GM23338 (cell line): ENCODE data around the gene FAM219A. TPM values are rescaled to one million over a fixed set of nuclear protein-coding genes. Genes with fewer than 3 reads are reported as not detected.

ENCODE experiments used
- ATAC-seq: fragments of 200-7000 bp; cut with Tn5 transposase; 3 replicates; pipeline ENCODE4 v1.9.1; 2020
- DNase-seq: peaks from one replicate; pipeline ENCODE4 v3.0.0-alpha.2; 2015; ENCODE audit warnings: low spot score
- H2AFZ ChIP-seq: fragments of 200-600 bp; sonication (generic); 2 replicates; pipeline ENCODE4 v1.8.0; 2016; ENCODE audit warnings: antibody characterized with exemption, mild to moderate bottlenecking, moderate library complexity
- H3F3A ChIP-seq: fragments of 200-600 bp; sonication (generic); replicated peaks from 2 replicates; pipeline ENCODE4 v1.8.0; 2017; ENCODE audit warnings: antibody characterized with exemption, mixed run types, low read depth
- H3K27ac ChIP-seq: fragments of 200-600 bp; sonication (generic); 2 replicates; pipeline ENCODE4 v1.6.1; 2016; ENCODE audit warnings: low read depth
- H3K27me3 ChIP-seq: fragments of 200-600 bp; sonication (generic); 2 replicates; pipeline ENCODE4 v1.8.0; 2016; ENCODE audit warnings: mild to moderate bottlenecking, mixed run types, moderate library complexity; ENCODE audit not compliant: insufficient read depth
- H3K36me3 ChIP-seq: fragments of 200-600 bp; sonication (generic); 2 replicates; pipeline ENCODE4 v1.8.0; 2016; ENCODE audit warnings: mild to moderate bottlenecking; ENCODE audit not compliant: insufficient read depth
- H3K4me1 ChIP-seq: fragments of 200-600 bp; sonication (generic); 2 replicates; pipeline ENCODE4 v1.8.0; 2016; ENCODE audit warnings: mild to moderate bottlenecking, moderate library complexity; ENCODE audit not compliant: insufficient read depth
- H3K4me2 ChIP-seq: fragments of 200-600 bp; sonication (generic); 2 replicates; pipeline ENCODE4 v1.7.1; 2017; ENCODE audit warnings: mixed run types
- H3K4me3 ChIP-seq: fragments of 200-600 bp; sonication (generic); 2 replicates; pipeline ENCODE4 v1.6.1; 2016; ENCODE audit warnings: mixed run types
- H3K79me2 ChIP-seq: fragments of 200-600 bp; sonication (generic); replicated peaks from 2 replicates; pipeline ENCODE4 v1.8.0; 2017; ENCODE audit warnings: mild to moderate bottlenecking; ENCODE audit not compliant: insufficient read depth
- H3K9me2 ChIP-seq: fragments of 200-600 bp; sonication (generic); 2 replicates; pipeline ENCODE4 v1.8.0; 2017; ENCODE audit not compliant: insufficient read depth
- H4K20me1 ChIP-seq: fragments of 200-600 bp; sonication (generic); replicated peaks from 2 replicates; pipeline ENCODE4 v1.8.0; 2017; ENCODE audit warnings: mild to moderate bottlenecking; ENCODE audit not compliant: insufficient read depth
- H3K27ac Mint-ChIP-seq: 2 replicates; pipeline ENCODE4 v1.8.0; 2020; ENCODE audit warnings: inconsistent platforms, mild to moderate bottlenecking, moderate library complexity, mixed read lengths
- H3K27me3 Mint-ChIP-seq: 3 replicates; pipeline ENCODE4 v1.8.0; 2022; ENCODE audit warnings: low read depth, mild to moderate bottlenecking, moderate library complexity, mixed read lengths, inconsistent platforms; ENCODE audit not compliant: insufficient read depth, poor library complexity
- H3K36me3 Mint-ChIP-seq: 3 replicates; pipeline ENCODE4 v1.8.0; 2021; ENCODE audit warnings: low read depth, mild to moderate bottlenecking, inconsistent platforms, moderate library complexity, mixed read lengths
- H3K4me1 Mint-ChIP-seq: 3 replicates; pipeline ENCODE4 v1.8.0; 2020; ENCODE audit warnings: mild to moderate bottlenecking, inconsistent platforms, mixed read lengths
- H3K4me3 Mint-ChIP-seq: 3 replicates; pipeline ENCODE4 v1.8.0; 2021; ENCODE audit warnings: moderate library complexity, mild to moderate bottlenecking, inconsistent platforms, mixed read lengths
- H3K9me3 Mint-ChIP-seq: 3 replicates; pipeline ENCODE4 v1.8.0; 2020; ENCODE audit warnings: moderate library complexity, mild to moderate bottlenecking, inconsistent platforms, mixed read lengths
- CREB1 ChIP-seq: fragments of 250-450 bp; sonication (Bioruptor Pico); IDR thresholded peaks from 2 replicates; pipeline ENCODE4 v1.5.0; 2020; ENCODE audit warnings: low read depth, mild to moderate bottlenecking, moderate library complexity
- CTCF ChIP-seq, 2 experiments: fragments of 200-600 bp in 1 of 2; sonication (generic) in 1 of 2; conservative IDR thresholded peaks; 2 replicates each; pipeline versions ENCODE4 v1.5.1 to v1.6.1; 2016 to 2017; ENCODE audit warnings: antibody characterized with exemption in 2 of 2, low read depth in 2 of 2, mild to moderate bottlenecking in 2 of 2, moderate library complexity in 1 of 2
- EZH2 ChIP-seq: fragments of 200-600 bp; sonication (generic); IDR thresholded peaks from one replicate; pipeline ENCODE4 v1.8.0; 2017; ENCODE audit warnings: antibody characterized with exemption, mild to moderate bottlenecking, low read depth; ENCODE audit not compliant: unreplicated experiment
- EZH2phosphoT487 ChIP-seq: fragments of 200-600 bp; sonication (generic); IDR thresholded peaks from one replicate; pipeline ENCODE4 v1.8.1; 2018; ENCODE audit warnings: antibody characterized with exemption; ENCODE audit not compliant: unreplicated experiment
- JUNB ChIP-seq: IDR thresholded peaks from one replicate; pipeline ENCODE4 v1.6.1; 2016; ENCODE audit warnings: antibody characterized with exemption; ENCODE audit not compliant: unreplicated experiment
- NANOG ChIP-seq: IDR thresholded peaks from 2 replicates; pipeline ENCODE4 v1.6.1; 2016; ENCODE audit warnings: antibody characterized with exemption, borderline replicate concordance
- POLR2AphosphoS5 ChIP-seq: IDR thresholded peaks from 2 replicates; pipeline ENCODE4 v1.6.1; 2016; ENCODE audit warnings: antibody characterized with exemption, low read depth
- REST ChIP-seq: IDR thresholded peaks from one replicate; pipeline ENCODE4 v1.6.1; 2018; ENCODE audit warnings: antibody characterized with exemption; ENCODE audit not compliant: unreplicated experiment
- STAT1 ChIP-seq: IDR thresholded peaks from one replicate; pipeline ENCODE4 v1.6.1; 2016; ENCODE audit warnings: antibody characterized with exemption; ENCODE audit not compliant: unreplicated experiment
- ZNF114 ChIP-seq: fragments of 250-450 bp; sonication (Bioruptor Pico); IDR thresholded peaks from 2 replicates; pipeline ENCODE4 v1.5.0; 2020; ENCODE audit warnings: mild to moderate bottlenecking, moderate library complexity
- ZNF331 ChIP-seq: fragments of 250-450 bp; sonication (Bioruptor Pico); IDR thresholded peaks from 2 replicates; pipeline ENCODE4 v1.5.0; 2020; ENCODE audit warnings: low read depth, mild to moderate bottlenecking, moderate library complexity
- ZNF462 ChIP-seq: fragments of 250-450 bp; sonication (Bioruptor Pico); IDR thresholded peaks from 2 replicates; pipeline ENCODE4 v1.5.0; 2020; ENCODE audit warnings: mild to moderate bottlenecking, moderate library complexity
- polyA plus RNA-seq: library from polyadenylated mRNA; unstranded; fragments of >200 nt; fragmentation: Nextera tagmentation; extraction: Ambion mirVana; gene quantifications from 2 replicates; pipeline ENCODE4 v1.2.1, GENCODE V29; 2016
- total RNA-seq: library from RNA; depleted of rRNA; stranded (reverse); fragments of >200 nt; shearing (Covaris generic); gene quantifications from 2 replicates; pipeline ENCODE4 v1.2.3, GENCODE V29; 2014
- TF ChIP-seq, protein P1 (sequence below): IDR thresholded peaks from 2 replicates; pipeline ENCODE4 v1.6.1; 2016; ENCODE audit warnings: antibody characterized with exemption

Gene FAM219A
- total and polyA plus RNA-seq, 2 experiments from 2014 or later = 3.8 to 7.2 TPM

GRCh38 chr9:34465468-34465867 is 7.1 kb upstream of the FAM219A start:
- Histone ChIP-seq H3K4me2 (no peak overlapping the region), H3K4me1 (no peaks in the 10 kb centered on the region; the same call in 1 of the 2 replicates), H3K79me2 (no peaks in the 10 kb centered on the region), H4K20me1 (no peaks in the 10 kb centered on the region), H3K9me2 (no peaks in the 10 kb centered on the region), H3K4me3 (no peak overlapping the region), H3F3A (no peaks in the 10 kb centered on the region), H3K36me3 (no peaks in the 10 kb centered on the region), H3K27me3 (no peaks in the 10 kb centered on the region), H3K27ac (no peak overlapping the region), H2AFZ (no peak overlapping the region)
- Mint-ChIP-seq H3K36me3 (no peaks in the 10 kb centered on the region), H3K27me3 (no peaks in the 10 kb centered on the region), H3K4me1 (peaks cover 8% of the 10 kb centered on the region; the same call in 2 of the 3 replicates), H3K4me3 (no peak overlapping the region), H3K9me3 (no peaks in the 10 kb centered on the region), H3K27ac (no peak overlapping the region)
- ATAC-seq (no peak; the same call in 1 of the 3 replicates), DNase-seq (no peak)
- no peak for TF ChIP-seq JUNB
- no peak for TF ChIP-seq ZNF331 (CRISPR knock-in tag)
- no peak for TF ChIP-seq CTCF (conservative IDR thresholded peaks at IDR 0.05; ENCODE audit: low read depth in 2 of 2)
- no peak for TF ChIP-seq CREB1
- no peak for TF ChIP-seq NANOG
- no peak for TF ChIP-seq ZNF462 (CRISPR knock-in tag)
- TF ChIP-seq ZNF114 = no peak
- TF ChIP-seq POLR2AphosphoS5 = no peak
- TF ChIP-seq STAT1 = no peak
- no peak for TF ChIP-seq EZH2phosphoT487
- TF ChIP-seq REST = no peak
- no peak for TF ChIP-seq EZH2
- TF ChIP-seq, protein P1, sequence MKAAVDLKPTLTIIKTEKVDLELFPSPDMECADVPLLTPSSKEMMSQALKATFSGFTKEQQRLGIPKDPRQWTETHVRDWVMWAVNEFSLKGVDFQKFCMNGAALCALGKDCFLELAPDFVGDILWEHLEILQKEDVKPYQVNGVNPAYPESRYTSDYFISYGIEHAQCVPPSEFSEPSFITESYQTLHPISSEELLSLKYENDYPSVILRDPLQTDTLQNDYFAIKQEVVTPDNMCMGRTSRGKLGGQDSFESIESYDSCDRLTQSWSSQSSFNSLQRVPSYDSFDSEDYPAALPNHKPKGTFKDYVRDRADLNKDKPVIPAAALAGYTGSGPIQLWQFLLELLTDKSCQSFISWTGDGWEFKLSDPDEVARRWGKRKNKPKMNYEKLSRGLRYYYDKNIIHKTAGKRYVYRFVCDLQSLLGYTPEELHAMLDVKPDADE = no peak
